Keratinocyte (primary cell): ENCODE data around the gene HORMAD2. TPM values are rescaled to one million over a fixed set of nuclear protein-coding genes. Genes with fewer than 3 reads are reported as not detected.
"Not testable (repeated sequence)": the region's sequence is repeated elsewhere in the genome, so short reads cannot be mapped to it uniquely, and the experiment has no call there.

Source experiments
- DNase-seq: peaks from one replicate; pipeline ENCODE4 v3.0.0-alpha.2; 2011; ENCODE audit warnings: low read depth, missing footprints, low spot score
- FAIRE-seq: peaks from 2 replicates; lab custom pipeline; 2011; peaks lifted over from hg19 to GRCh38; lab: Jason Lieb, UNC
- H2AFZ ChIP-seq: 2 replicates; pipeline ENCODE4 v1.6.0; 2012; ENCODE audit warnings: low read length, control low read depth, inconsistent platforms; ENCODE audit not compliant: control insufficient read depth
- H3K27ac ChIP-seq: 2 replicates; pipeline ENCODE4 v1.5.1; 2011; ENCODE audit warnings: low read length; ENCODE audit not compliant: control insufficient read depth, insufficient read depth
- H3K27me3 ChIP-seq: 3 replicates; pipeline ENCODE4 v1.6.0; 2011; ENCODE audit warnings: low read length; ENCODE audit not compliant: control insufficient read depth, insufficient read depth; ENCODE audit errors: extremely low read depth
- H3K36me3 ChIP-seq, 2 experiments: 2 replicates in 1 of 2; 3 replicates in 1 of 2; pipeline ENCODE4 v1.5.1; 2011; ENCODE audit warnings: low read length in 2 of 2, mild to moderate bottlenecking in 1 of 2; ENCODE audit not compliant: control insufficient read depth in 2 of 2, insufficient read depth in 2 of 2; ENCODE audit errors: extremely low read depth in 1 of 2
- H3K4me1 ChIP-seq: 3 replicates; pipeline ENCODE4 v1.5.1; 2011; ENCODE audit warnings: low read length; ENCODE audit not compliant: control insufficient read depth, insufficient read depth; ENCODE audit errors: extremely low read depth
- H3K4me2 ChIP-seq: 3 replicates; pipeline ENCODE4 v1.6.0; 2011; ENCODE audit warnings: low read depth, low read length; ENCODE audit not compliant: control insufficient read depth, insufficient read depth; ENCODE audit errors: extremely low read depth
- H3K4me3 ChIP-seq, 3 experiments: fragments of 200-600 bp in 1 of 3; sonication (generic) in 1 of 3; 2 replicates in 2 of 3; 3 replicates in 1 of 3; pipeline ENCODE4 v1.5.1; 2011 to 2016; ENCODE audit warnings: low read length in 3 of 3, mild to moderate bottlenecking in 3 of 3, control low read depth in 2 of 3, inconsistent platforms in 1 of 3, low read depth in 1 of 3, mixed read lengths in 1 of 3, mixed run types in 1 of 3, moderate library complexity in 1 of 3; ENCODE audit not compliant: control insufficient read depth in 2 of 3, insufficient read depth in 2 of 3; ENCODE audit errors: extremely low read depth in 1 of 3
- H3K79me2 ChIP-seq: 2 replicates; pipeline ENCODE4 v1.6.0; 2012; ENCODE audit warnings: low read length; ENCODE audit not compliant: control insufficient read depth, insufficient read depth
- H3K9ac ChIP-seq: 3 replicates; pipeline ENCODE4 v1.6.0; 2011; ENCODE audit warnings: low read length; ENCODE audit not compliant: control insufficient read depth, insufficient read depth; ENCODE audit errors: extremely low read depth
- H3K9me1 ChIP-seq: 3 replicates; pipeline ENCODE4 v1.6.0; 2011; ENCODE audit warnings: low read length; ENCODE audit not compliant: control insufficient read depth, insufficient read depth; ENCODE audit errors: extremely low read depth
- H3K9me3 ChIP-seq: 2 replicates; pipeline ENCODE4 v1.5.1; 2012; ENCODE audit warnings: low read depth, low read length; ENCODE audit not compliant: control insufficient read depth
- H4K20me1 ChIP-seq: 3 replicates; pipeline ENCODE4 v1.6.0; 2011; ENCODE audit warnings: low read length; ENCODE audit not compliant: control insufficient read depth, insufficient read depth; ENCODE audit errors: extremely low read depth
- EZH2 ChIP-seq: IDR thresholded peaks from one replicate; pipeline ENCODE4 v1.6.1; 2012; ENCODE audit warnings: inconsistent platforms, mild to moderate bottlenecking, low read length, moderate library complexity
- dilution Hi-C: fragments of 300-500 bp; cut with MboI; formaldehyde crosslinking; loops from one replicate; pipeline ENCODE4 v1.7.0; 2020; ENCODE audit warnings: low sequenced_read_pairs; ENCODE audit not compliant: extremely low pct_ligation_motif_present
- polyA plus RNA-seq, 5 experiments: library from polyadenylated mRNA; depleted of rRNA in 3 of 5; stranded (reverse) in 3 of 5; stranded (forward) in 1 of 5; unstranded in 1 of 5; fragments of >200 nt; gene quantifications; 1 replicate in 1 of 5; 2 replicates in 3 of 5; 3 replicates in 1 of 5; pipeline versions ENCODE4 v1.2.1 to v1.2.3, GENCODE V29; 2011 to 2012; ENCODE audit warnings: missing spikeins in 2 of 5, low read depth in 1 of 5, low replicate concordance in 1 of 5
- TF ChIP-seq, protein P1 (sequence below), 3 experiments: IDR thresholded peaks in 1 of 3; conservative IDR thresholded peaks in 1 of 3; optimal IDR thresholded peaks in 1 of 3; 2 replicates in 2 of 3; 3 replicates in 1 of 3; pipeline versions ENCODE3 to v1.5.1; 2011; ENCODE audit warnings: low read length in 3 of 3, mild to moderate bottlenecking in 3 of 3, moderate library complexity in 2 of 3, control low read depth in 1 of 3, inconsistent platforms in 1 of 3; ENCODE audit not compliant: insufficient read depth in 2 of 3; ENCODE audit errors: extremely low read depth in 1 of 3

Gene HORMAD2
- polyA plus RNA-seq, 1 donor (not counting 4 experiments of a cell fraction or from before 2014, with no cell fraction given) = not detected

GRCh38 chr22:30056015-30056414 lies 24.2 kb upstream of the HORMAD2 start:
- no peak overlapping the region for H3K4me2 ChIP-seq
- no peak for DNase-seq
- dilution Hi-C loops = no loop called here
- no peaks in the 10 kb centered on the region for H3K36me3 ChIP-seq
- no peak overlapping the region for H3K9ac ChIP-seq
- no peak overlapping the region for H2AFZ ChIP-seq
- no peaks in the 10 kb centered on the region for H3K9me3 ChIP-seq
- H3K27ac ChIP-seq = no peak overlapping the region
- no peaks in the 10 kb centered on the region for H3K79me2 ChIP-seq
- no peak for TF ChIP-seq EZH2
- TF ChIP-seq, protein P1, sequence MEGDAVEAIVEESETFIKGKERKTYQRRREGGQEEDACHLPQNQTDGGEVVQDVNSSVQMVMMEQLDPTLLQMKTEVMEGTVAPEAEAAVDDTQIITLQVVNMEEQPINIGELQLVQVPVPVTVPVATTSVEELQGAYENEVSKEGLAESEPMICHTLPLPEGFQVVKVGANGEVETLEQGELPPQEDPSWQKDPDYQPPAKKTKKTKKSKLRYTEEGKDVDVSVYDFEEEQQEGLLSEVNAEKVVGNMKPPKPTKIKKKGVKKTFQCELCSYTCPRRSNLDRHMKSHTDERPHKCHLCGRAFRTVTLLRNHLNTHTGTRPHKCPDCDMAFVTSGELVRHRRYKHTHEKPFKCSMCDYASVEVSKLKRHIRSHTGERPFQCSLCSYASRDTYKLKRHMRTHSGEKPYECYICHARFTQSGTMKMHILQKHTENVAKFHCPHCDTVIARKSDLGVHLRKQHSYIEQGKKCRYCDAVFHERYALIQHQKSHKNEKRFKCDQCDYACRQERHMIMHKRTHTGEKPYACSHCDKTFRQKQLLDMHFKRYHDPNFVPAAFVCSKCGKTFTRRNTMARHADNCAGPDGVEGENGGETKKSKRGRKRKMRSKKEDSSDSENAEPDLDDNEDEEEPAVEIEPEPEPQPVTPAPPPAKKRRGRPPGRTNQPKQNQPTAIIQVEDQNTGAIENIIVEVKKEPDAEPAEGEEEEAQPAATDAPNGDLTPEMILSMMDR (optimal IDR thresholded peaks at IDR 0.05 in 1 of 3, IDR thresholded peaks at IDR 0.05 in 1 of 3, conservative IDR thresholded peaks at IDR 0.05 in 1 of 3; ENCODE audit: extremely low read depth in 1 of 3, insufficient read depth in 2 of 3, low read length in 3 of 3) = no peak
- H3K9me1 ChIP-seq = no peaks in the 10 kb centered on the region
- no peaks in the 10 kb centered on the region for H3K27me3 ChIP-seq
- FAIRE-seq = no peak
- no peaks in the 10 kb centered on the region for H4K20me1 ChIP-seq
- no peak overlapping the region for H3K4me3 ChIP-seq
- H3K4me1 ChIP-seq = peaks cover 6% of the 10 kb centered on the region

DNA sequence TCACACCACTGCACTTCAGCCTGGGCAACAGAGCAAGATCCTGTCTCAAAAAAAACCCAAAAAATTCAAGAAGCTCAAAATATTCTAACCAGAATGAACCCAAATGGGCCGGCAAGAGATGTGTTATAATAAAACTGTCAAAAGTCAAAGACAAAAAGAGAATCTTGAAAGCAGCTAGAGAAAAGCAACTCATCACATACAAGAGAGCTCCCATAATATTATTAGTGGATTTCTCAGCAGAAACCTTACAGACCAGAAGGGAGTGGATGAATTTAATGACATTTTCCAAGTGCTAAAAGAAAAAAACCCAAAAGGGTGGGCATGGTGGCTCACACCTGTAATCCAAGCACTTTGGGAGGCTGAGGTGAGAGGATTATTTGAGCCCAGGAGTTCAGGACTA lies 22.9 kb upstream of the HORMAD2 start:
- Histone ChIP-seq H3K4me2 (no peak overlapping the region), H3K27ac (no peak overlapping the region), H3K9me1 (no peaks in the 10 kb centered on the region), H3K36me3 (no peaks in the 10 kb centered on the region), H3K9ac (no peak overlapping the region), H3K79me2 (no peaks in the 10 kb centered on the region), H3K27me3 (no peaks in the 10 kb centered on the region), H3K4me1 (peaks cover 6% of the 10 kb centered on the region), H4K20me1 (no peaks in the 10 kb centered on the region), H3K9me3 (no peaks in the 10 kb centered on the region), H3K4me3 (no peak overlapping the region), H2AFZ (no peak overlapping the region)
- TF ChIP-seq, protein P1 (optimal IDR thresholded peaks at IDR 0.05 in 1 of 3, IDR thresholded peaks at IDR 0.05 in 1 of 3, conservative IDR thresholded peaks at IDR 0.05 in 1 of 3; ENCODE audit: extremely low read depth in 1 of 3, insufficient read depth in 2 of 3, low read length in 3 of 3) = no peak
- no peak for TF ChIP-seq EZH2
- dilution Hi-C loops = no loop called here
- DNase-seq (no peak), FAIRE-seq (no peak)

DNA sequence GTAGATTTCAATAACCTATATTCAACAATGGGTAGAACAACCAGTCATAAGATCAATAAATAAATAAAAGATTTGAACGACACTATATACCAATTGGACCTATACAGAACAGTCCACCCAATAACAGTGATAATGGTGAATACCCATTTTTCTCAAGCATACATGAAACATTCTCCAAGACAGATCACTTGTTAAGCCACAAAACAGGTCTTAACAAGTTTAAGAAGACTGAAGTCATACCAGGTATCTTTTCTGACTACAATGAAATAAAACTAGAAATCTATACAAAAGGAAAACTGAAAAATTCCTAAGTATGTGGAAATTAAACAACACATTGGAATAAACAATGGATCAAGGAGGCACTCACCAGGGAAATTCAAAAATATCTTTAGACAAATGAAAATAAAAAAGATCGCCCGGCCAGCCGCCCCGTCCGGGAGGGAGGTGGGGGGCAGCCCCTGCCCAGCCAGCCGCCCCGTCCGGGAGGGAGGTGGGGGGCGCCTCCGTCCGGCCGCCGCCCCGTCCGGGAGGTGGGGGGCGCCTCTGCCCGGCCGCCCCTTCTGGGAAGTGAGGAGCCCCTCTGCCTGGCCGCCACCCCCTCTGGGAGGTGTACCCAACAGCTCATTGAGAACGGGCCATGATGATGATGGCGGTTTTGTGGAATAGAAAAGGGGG lies 20.8 kb upstream of the HORMAD2 start:
- dilution Hi-C loops, H3K9me3 ChIP-seq, H3K9me1 ChIP-seq, H3K79me2 ChIP-seq, FAIRE-seq, H3K9ac ChIP-seq, H3K4me3 ChIP-seq, H3K4me2 ChIP-seq, DNase-seq, H3K27ac ChIP-seq, H2AFZ ChIP-seq, H3K27me3 ChIP-seq, H3K36me3 ChIP-seq, H4K20me1 ChIP-seq, H3K4me1 ChIP-seq: not testable (repeated sequence)

DNA sequence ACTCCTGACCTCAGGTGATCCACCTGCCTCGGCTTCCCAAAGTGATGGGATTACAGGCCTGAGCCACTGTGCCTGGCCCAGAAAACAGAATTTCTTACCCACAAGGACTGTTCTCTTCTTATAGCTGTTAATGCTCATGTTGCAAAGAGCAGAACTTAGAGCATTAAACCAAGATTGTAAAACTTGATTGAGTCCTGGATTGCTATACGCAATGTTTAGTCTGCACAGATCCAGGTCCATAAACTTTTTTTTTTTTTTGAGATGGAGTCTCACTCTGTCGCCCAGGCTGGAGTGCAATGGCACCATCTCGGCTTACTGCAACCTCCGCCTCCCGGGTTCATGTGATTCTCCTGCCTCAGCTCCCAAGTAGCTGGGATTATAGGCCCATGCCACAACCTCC lies 19.2 kb upstream of the HORMAD2 start:
- dilution Hi-C loops, H3K36me3 ChIP-seq: not testable (repeated sequence)

More for the DNA sequence above, 19.2 kb upstream of the HORMAD2 start:
- not testable (repeated sequence) for H3K79me2 ChIP-seq, H3K4me2 ChIP-seq, H3K9me1 ChIP-seq, H3K4me3 ChIP-seq, H4K20me1 ChIP-seq, H3K9ac ChIP-seq, H3K27me3 ChIP-seq, H3K4me1 ChIP-seq, H3K27ac ChIP-seq, H3K9me3 ChIP-seq, DNase-seq, FAIRE-seq, H2AFZ ChIP-seq
